ENCODE results near the gene COLQ.

The COLQ gene

GRCh38 chr3:15519096-15519495 lies 2.4 kb downstream of the COLQ start:
- no peak for DNase-seq

GRCh38 chr3:15514663-15515340 lies 6.7 kb downstream of the COLQ start:
- no peak for DNase-seq

GRCh38 chr3:15513810-15514662 lies 7.5 kb downstream of the COLQ start:
- no peak for DNase-seq

GRCh38 chr3:15513116-15513515 lies 8.4 kb downstream of the COLQ start:
- DNase-seq, result no peak

GRCh38 chr3:15512166-15512565 lies 9.3 kb downstream of the COLQ start:
- no peak for DNase-seq

- DNase-seq, result no peak
These were observed 10.3 kb downstream of the COLQ start for GRCh38 chr3:15511156-15511555.

GRCh38 chr3:15510493-15510892 lies 11.0 kb downstream of the COLQ start:
- no peak for DNase-seq

GRCh38 chr3:15506571-15506970 lies 14.9 kb downstream of the COLQ start:
- DNase-seq, result no peak

GRCh38 chr3:15505479-15506165 lies 15.9 kb downstream of the COLQ start:
- DNase-seq, result no peak

- no peak for DNase-seq
These were observed 18.9 kb downstream of the COLQ start for GRCh38 chr3:15502616-15503015.

GRCh38 chr3:15501126-15501525 lies 20.4 kb downstream of the COLQ start:
- DNase-seq, result no peak

GRCh38 chr3:15500107-15500724 lies 21.3 kb downstream of the COLQ start:
- no peak for DNase-seq

GRCh38 chr3:15499536-15499935 lies 22.0 kb downstream of the COLQ start:
- no peak for DNase-seq

GRCh38 chr3:15498431-15499214 lies 22.9 kb downstream of the COLQ start:
- DNase-seq, result no peak

- DNase-seq, result no peak
These were observed 23.5 kb downstream of the COLQ start for GRCh38 chr3:15497964-15498363.

- no peak for DNase-seq
These were observed 25.2 kb downstream of the COLQ start for GRCh38 chr3:15496341-15496664.

GRCh38 chr3:15495461-15496340 lies 25.8 kb downstream of the COLQ start:
- no peak for DNase-seq

GRCh38 chr3:15493436-15493835 lies 28.1 kb downstream of the COLQ start:
- DNase-seq, result no peak

GRCh38 chr3:15492847-15493360 lies 28.6 kb downstream of the COLQ start:
- no peak for DNase-seq

- no peak for DNase-seq
These were observed 30.4 kb downstream of the COLQ start for GRCh38 chr3:15491143-15491542.

GRCh38 chr3:15490158-15490557 lies 31.3 kb downstream of the COLQ start:
- no peak for DNase-seq

Measured in stimulated activated CD4-positive, alpha-beta T cell treated with anti-CD3 and anti-CD28 coated beads, Interleukin-1b, Interleukin-23, amount 100 ng/mL, for 48 hours (primary cell).